ENCODE results near the gene ASIP.
"Not testable (repeated sequence)": the region's sequence is repeated elsewhere in the genome, so short reads cannot be mapped to it uniquely, and the experiment has no call there.

Gene ASIP

DNA sequence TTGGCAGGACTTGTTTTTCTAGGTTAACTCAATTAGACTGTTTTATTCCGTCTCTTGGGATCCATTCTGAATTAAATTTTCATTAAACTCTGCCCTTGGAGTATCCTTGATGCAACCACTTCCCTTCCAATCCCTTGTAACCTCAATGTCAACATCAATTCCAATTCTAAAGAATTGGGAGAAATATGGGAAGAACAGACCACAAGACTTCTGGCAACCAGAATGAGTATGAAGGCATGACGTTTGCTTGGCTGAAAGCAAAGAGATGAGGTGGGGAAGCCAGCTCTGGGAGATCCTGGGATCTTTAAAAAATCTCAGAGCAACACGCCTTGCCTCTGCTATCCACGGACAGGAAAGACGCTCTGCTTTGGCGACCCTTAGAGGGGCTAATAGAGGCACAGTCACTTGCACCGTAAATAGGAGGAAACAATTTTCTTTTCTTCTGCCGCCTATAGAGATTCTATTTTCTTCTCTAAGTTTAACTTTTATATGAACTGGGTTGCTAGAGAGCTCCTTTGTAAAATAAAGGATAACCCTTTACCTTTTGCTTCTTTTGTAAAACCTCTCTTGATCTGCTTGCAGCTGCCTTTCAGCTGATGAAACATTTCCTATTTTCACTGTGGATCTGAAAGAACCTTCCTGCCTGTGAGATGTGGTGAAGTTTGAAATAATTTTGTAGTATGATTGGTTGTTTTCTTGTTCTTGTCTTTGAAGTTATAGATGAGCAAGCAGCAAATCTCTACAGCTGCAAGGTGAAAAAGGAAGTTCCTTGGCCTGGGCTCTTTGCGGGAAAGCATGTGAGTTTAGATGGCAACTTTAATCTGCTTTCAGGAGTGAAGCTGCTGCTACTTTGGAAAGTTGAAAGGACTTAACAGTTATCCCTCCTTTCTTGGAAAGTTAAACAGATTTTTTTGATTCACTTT, at the start of gene ASIP:
Gene ASIP, plus strand, starts transcription at position 731 of the 923 bp plus-strand sequence. CDS start 18,952 bp downstream, outside the sequence.
- no peak for FAIRE-seq
- DNase-seq (ENCODE audit: extremely low spot score, insufficient read length, low read depth), result no peak

DNA sequence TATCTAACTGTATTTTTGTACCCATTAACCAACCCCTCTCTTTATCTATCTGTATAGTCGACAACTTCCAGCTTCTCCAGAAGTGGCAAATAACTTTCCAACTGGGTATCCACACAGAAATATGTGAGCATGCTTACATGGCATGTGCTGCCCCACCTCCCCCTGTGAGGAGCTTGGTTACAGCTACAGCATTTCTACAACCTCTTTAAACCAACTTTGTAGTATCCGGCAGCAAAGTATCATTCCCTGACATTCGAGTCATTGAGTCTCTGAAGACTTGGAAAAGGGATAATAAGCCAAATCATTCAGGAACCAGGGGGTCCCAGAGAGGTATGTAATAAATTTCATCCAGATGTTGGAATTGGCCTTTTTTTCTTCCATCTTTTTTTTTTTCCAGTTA, 48.2 kb upstream of the ASIP start:
- FAIRE-seq (no peak), DNase-seq (ENCODE audit: extremely low spot score, insufficient read length, low read depth) (no peak)

- FAIRE-seq (no peak), DNase-seq (ENCODE audit: extremely low spot score, insufficient read length, low read depth) (no peak)
Measured at GRCh38 chr20:34199183-34199582, 42.0 kb upstream of the ASIP start.

GRCh38 chr20:34200023-34200422, 41.2 kb upstream of the ASIP start:
- no peak for FAIRE-seq
- no peak for DNase-seq (ENCODE audit: extremely low spot score, insufficient read length, low read depth)

- DNase-seq (ENCODE audit: extremely low spot score, insufficient read length, low read depth) (no peak), FAIRE-seq (no peak)
Measured at GRCh38 chr20:34201531-34201930, 39.7 kb upstream of the ASIP start.

DNA sequence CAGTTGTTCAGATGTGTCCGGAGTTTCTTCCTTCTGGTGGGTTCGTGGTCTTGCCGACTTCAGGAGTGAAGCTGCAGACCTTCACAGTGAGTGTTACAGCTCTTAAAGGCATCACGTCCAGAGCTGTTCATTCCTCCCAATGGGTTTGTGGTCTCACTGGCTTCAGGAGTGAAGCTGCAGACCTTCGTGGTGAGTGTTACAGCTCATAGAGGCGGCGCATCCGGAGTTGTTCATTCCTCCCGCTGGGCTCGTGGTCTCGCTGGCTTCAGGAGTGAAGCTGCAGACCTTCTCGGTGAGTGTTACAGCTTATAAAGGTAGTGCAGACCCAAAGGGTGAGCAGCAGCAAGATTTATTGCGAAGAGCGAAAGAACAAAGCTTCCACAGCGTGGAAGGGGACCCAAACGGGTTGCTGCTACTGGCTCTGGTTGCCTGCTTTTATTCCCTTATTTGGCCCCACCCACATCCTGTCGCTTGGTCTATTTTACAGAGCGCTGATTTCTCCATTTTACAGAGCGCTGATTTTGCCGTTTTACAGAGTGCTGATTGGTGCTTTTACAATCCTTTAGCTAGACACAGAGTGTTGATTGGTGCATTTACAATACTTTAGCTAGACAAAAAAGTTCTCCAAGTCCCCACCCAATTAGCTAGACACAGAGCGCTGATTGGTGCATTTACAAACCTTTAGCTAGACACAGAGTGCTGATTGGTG, 35.9 kb upstream of the ASIP start:
- DNase-seq (ENCODE audit: extremely low spot score, insufficient read length, low read depth); FAIRE-seq: not testable (repeated sequence)

GRCh38 chr20:34209111-34209510, 32.1 kb upstream of the ASIP start:
- no peak for FAIRE-seq

DNA sequence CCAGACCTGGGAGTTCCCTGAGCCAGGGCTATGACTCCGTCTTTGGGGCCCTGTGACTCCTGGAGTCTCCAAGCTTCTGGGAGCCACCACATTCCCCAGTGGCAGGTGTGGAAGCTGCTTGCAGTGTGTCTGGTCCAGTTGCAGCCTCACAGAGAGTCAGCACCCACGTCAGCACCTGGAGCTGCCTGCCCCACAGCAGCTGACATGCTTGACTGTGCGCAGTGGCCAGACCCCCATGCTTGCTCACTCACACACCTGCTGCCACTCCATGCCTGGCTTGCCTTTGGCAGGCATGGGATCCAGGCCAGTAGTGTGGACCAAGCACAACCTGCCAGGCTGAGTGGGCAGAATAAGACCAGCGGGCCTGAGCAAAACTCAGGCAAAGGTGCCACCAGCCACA, 31.0 kb upstream of the ASIP start:
- DNase-seq (ENCODE audit: extremely low spot score, insufficient read length, low read depth), result no peak
- FAIRE-seq, result no peak

More at GRCh38 chr20:34209111-34209510, 32.1 kb upstream of the ASIP start:
- DNase-seq (ENCODE audit: extremely low spot score, insufficient read length, low read depth), result no peak

GRCh38 chr20:34211591-34211990, 29.6 kb upstream of the ASIP start:
- FAIRE-seq (no peak), DNase-seq (ENCODE audit: extremely low spot score, insufficient read length, low read depth) (no peak)

GRCh38 chr20:34213213-34213612, 28.0 kb upstream of the ASIP start:
- FAIRE-seq, result no peak

DNA sequence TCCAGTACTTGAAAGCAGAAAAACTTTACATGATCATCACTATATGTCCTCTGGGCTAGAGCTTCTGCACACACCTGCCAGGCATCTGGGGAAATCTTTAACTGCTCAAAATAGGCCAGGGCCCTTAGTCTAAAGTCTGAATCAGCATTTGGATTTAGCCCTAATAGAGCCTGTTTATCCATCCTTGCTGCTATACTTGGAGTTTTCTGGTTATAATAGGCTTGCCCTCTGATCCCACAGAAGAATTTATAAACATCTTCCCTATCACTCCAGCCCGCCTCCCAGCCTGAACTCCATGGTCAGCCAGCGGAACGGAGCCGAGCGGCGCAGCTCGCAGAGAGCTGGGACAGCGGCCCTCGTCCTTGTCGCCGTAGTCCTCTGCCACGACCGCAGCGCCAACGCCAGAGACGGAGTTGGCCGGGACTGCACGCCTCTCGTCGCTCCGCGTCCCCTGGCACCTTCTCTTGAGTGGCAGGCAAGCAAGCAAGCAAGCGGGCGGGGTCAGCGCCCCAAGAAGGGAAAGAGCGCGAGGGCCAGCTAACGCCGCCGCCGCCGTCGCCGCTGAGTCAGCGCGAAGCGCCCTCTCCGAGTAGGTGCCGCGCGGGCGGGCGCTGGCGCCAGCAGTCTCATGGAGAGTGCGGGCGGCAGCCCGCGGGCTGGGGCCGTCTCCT, 25.4 kb upstream of the ASIP start:
- DNase-seq (ENCODE audit: extremely low spot score, insufficient read length, low read depth), result no peak
- FAIRE-seq, result no peak

More at GRCh38 chr20:34213213-34213612, 28.0 kb upstream of the ASIP start:
- no peak for DNase-seq (ENCODE audit: extremely low spot score, insufficient read length, low read depth)

- DNase-seq (ENCODE audit: extremely low spot score, insufficient read length, low read depth), result no peak
- FAIRE-seq, result no peak
Measured at GRCh38 chr20:34216382-34216742, 24.9 kb upstream of the ASIP start.

GRCh38 chr20:34220561-34220960, 20.7 kb upstream of the ASIP start:
- FAIRE-seq, result no peak
- no peak for DNase-seq (ENCODE audit: extremely low spot score, insufficient read length, low read depth)

DNA sequence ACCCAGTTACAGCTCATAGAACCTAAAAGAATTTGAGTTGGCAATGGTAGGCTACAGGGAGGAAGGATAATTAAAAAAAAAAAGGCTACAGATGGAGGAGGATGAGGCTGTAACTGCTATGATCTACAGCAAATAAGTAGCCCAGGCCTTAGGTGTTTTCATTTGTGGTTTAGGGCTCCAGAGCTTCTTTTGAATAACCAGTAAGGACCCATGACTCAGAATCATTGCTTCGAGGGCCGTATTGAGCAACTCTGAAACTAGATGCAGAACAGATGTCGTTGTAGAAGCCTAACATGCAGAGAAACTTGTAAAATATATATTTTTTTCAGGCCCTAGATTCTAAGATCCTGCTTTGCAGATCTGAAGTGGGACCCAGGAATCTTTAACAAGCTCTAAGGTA, 19.0 kb upstream of the ASIP start:
- FAIRE-seq (no peak), DNase-seq (ENCODE audit: extremely low spot score, insufficient read length, low read depth) (no peak)

DNA sequence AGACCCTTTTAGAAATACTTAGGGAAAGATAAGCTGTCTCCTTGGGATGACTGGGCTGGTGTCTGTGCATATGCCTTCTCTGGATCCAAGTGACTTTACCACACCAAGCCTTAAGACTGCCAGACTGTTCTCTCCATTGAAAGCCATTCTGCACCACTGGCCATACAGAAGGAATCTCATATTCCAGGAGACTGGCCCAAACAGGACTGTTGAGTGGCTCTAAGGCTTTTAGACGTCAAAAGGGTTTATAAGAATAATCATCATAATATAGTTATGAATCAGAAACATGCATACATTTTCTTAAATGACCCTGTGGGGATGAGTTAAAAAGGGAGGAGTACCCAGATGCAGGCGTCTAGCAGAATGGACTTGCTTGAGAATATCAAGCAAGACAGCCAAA, 17.0 kb upstream of the ASIP start:
- DNase-seq (ENCODE audit: extremely low spot score, insufficient read length, low read depth); FAIRE-seq: not testable (repeated sequence)

GRCh38 chr20:34231634-34232033, 9.6 kb upstream of the ASIP start:
- DNase-seq (ENCODE audit: extremely low spot score, insufficient read length, low read depth), result no peak
- no peak for FAIRE-seq

DNA sequence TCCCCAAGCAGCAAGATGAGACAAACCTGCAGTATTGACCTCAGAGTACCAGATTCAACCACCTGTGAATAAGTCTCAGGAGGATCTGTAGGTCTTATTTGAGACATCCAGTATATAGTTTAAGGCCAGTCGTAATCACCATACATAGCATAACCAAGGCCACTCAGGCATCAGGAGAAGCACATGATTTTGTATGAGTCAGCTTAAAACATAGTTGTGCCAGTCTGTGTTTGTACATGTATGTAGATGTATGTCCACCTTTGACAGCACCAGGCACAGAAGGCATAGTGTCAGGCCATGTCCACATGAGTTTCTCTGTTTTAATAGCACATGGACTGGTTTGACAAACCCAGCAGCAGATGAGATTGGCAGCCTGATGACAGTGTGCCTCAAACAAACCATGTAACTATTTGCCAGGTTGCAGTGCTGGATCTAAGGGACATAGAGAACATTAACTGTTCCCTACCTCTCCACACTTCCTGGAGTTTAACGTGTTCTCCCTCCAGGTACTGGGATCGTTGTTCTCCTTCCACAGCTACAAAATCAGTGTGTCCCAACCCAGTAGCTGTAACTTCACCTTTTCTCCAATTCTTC, 8.6 kb upstream of the ASIP start:
- FAIRE-seq, result no peak
- no peak for DNase-seq (ENCODE audit: extremely low spot score, insufficient read length, low read depth)

GRCh38 chr20:34233687-34234086, 7.5 kb upstream of the ASIP start:
- DNase-seq (ENCODE audit: extremely low spot score, insufficient read length, low read depth) (no peak), FAIRE-seq (no peak)

GRCh38 chr20:34235875-34236274, 5.3 kb upstream of the ASIP start:
- FAIRE-seq (no peak), DNase-seq (ENCODE audit: extremely low spot score, insufficient read length, low read depth) (no peak)

DNA sequence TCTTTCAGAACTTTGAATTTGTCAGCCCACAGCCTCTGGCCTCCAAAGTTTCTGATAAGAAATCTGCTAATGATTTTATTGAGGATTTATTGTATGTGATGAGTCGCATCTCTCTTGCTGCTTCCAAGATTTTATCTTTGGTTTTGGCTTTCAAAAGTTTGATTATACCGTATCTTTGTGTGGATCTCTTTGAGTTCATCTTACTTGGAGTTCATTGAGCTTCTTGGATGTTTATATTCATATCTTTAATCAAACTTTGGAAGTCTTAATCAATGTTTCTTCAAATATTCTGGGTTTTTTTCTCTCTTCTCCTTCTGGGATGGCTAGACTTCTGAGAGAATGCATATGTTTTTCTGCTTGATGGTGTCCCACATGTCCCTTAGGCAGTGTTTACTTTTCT, 3.3 kb upstream of the ASIP start:
- FAIRE-seq (no peak), DNase-seq (ENCODE audit: extremely low spot score, insufficient read length, low read depth) (no peak)

Data from GM18507 (cell line).